K562 (cell line): ENCODE results near the gene TMEM222. TPM values are rescaled to one million over a fixed set of nuclear protein-coding genes. Genes with fewer than 3 reads are reported as not detected.
A peak's percentile ranks its signal among the peaks of the same experiment; 100 is the strongest.

Source experiments
- BRD9 ChIP-seq: fragments of 450-650 bp; IDR thresholded peaks from 2 replicates; pipeline ENCODE4 v1.6.1; 2018; ENCODE audit warnings: low read depth; ENCODE audit not compliant: partially characterized antibody
- CBX5 ChIP-seq: IDR thresholded peaks from 2 replicates; pipeline ENCODE4 v1.6.1; 2014; ENCODE audit warnings: low read depth, borderline replicate concordance
- CEBPG ChIP-seq, 3 experiments: fragments of 200-800 bp in 1 of 3; sonication (Bioruptor generic) in 1 of 3; sonication (generic) in 1 of 3; formaldehyde crosslinking in 1 of 3; IDR thresholded peaks in 2 of 3; conservative IDR thresholded peaks in 1 of 3; 2 replicates each; pipeline versions ENCODE4 v1.6.1 to v1.8.0; 2016 to 2022; ENCODE audit warnings: missing compliant biosample characterization in 2 of 3, missing genetic modification characterization in 2 of 3, mild to moderate bottlenecking in 1 of 3, missing genetic modification reagents in 1 of 3
- ERF ChIP-seq: fragments of 450-650 bp; formaldehyde crosslinking; IDR thresholded peaks from 2 replicates; pipeline ENCODE4 v1.4.0; 2020; ENCODE audit warnings: mild to moderate bottlenecking, mixed read lengths
- ESRRA ChIP-seq: fragments of 450-650 bp; IDR thresholded peaks from 2 replicates; pipeline ENCODE4 v1.6.1; 2014; ENCODE audit warnings: low read depth, mild to moderate bottlenecking, moderate library complexity, borderline replicate concordance
- HBP1 ChIP-seq: fragments of 450-650 bp; formaldehyde crosslinking; IDR thresholded peaks from 2 replicates; pipeline ENCODE4 v1.4.0; 2022; ENCODE audit warnings: missing genetic modification characterization
- HLTF ChIP-seq: fragments of 450-650 bp; IDR thresholded peaks from 2 replicates; pipeline ENCODE4 v1.6.1; 2016
- HNRNPUL1 ChIP-seq: fragments of 200-400 bp; formaldehyde crosslinking; IDR thresholded peaks from 2 replicates; pipeline ENCODE4 v1.6.1; 2017; ENCODE audit warnings: low read length
- KLF10 ChIP-seq: fragments of 250-450 bp; sonication (Bioruptor Pico); IDR thresholded peaks from 2 replicates; pipeline ENCODE4 v1.6.1; 2021; ENCODE audit warnings: matching md5 sums
- L3MBTL2 ChIP-seq: fragments of 450-650 bp; IDR thresholded peaks from 2 replicates; pipeline ENCODE4 v1.6.1; 2016; ENCODE audit warnings: mild to moderate bottlenecking, moderate library complexity
- MAX ChIP-seq: sonication (generic); formaldehyde crosslinking; IDR thresholded peaks from 2 replicates; pipeline ENCODE4 v1.9.0; 2022; ENCODE audit warnings: mild to moderate bottlenecking, missing genetic modification reagents
- MBD2 ChIP-seq: sonication (generic); IDR thresholded peaks from 2 replicates; pipeline ENCODE4 v1.6.1; 2016; ENCODE audit warnings: low read depth, borderline replicate concordance
- MCM2 ChIP-seq: fragments of 450-650 bp; IDR thresholded peaks from 2 replicates; pipeline ENCODE4 v1.6.1; 2017; ENCODE audit warnings: low read depth, mild to moderate bottlenecking
- MEF2A ChIP-seq: IDR thresholded peaks from 2 replicates; pipeline ENCODE4 v1.6.1; 2011; ENCODE audit warnings: low read depth, mild to moderate bottlenecking, low read length, moderate library complexity; ENCODE audit not compliant: control insufficient read depth
- MXI1 ChIP-seq: IDR thresholded peaks from 2 replicates; pipeline ENCODE4 v1.6.1; 2011; ENCODE audit warnings: low read depth, mild to moderate bottlenecking, improper control_type of control experiment, low read length
- PML ChIP-seq: IDR thresholded peaks from 2 replicates; pipeline ENCODE4 v1.6.1; 2012; ENCODE audit warnings: low read length, inconsistent platforms
- POLR2B ChIP-seq: fragments of 450-650 bp; IDR thresholded peaks from 2 replicates; pipeline ENCODE4 v1.6.1; 2018; ENCODE audit warnings: low read depth; ENCODE audit not compliant: partially characterized antibody
- SAFB2 ChIP-seq: fragments of 200-400 bp; formaldehyde crosslinking; IDR thresholded peaks from 2 replicates; pipeline ENCODE4 v1.6.1; 2018; ENCODE audit warnings: borderline replicate concordance, low read length, low read depth, moderate library complexity; ENCODE audit not compliant: severe bottlenecking
- SOX6 ChIP-seq: fragments of 450-650 bp; IDR thresholded peaks from 2 replicates; pipeline ENCODE4 v1.6.1; 2014; ENCODE audit warnings: mild to moderate bottlenecking
- TBP ChIP-seq: optimal IDR thresholded peaks from 2 replicates; pipeline ENCODE3; 2011; ENCODE audit warnings: low read depth, low read length, improper control_type of control experiment
- TCF3 ChIP-seq: sonication (generic); formaldehyde crosslinking; IDR thresholded peaks from 2 replicates; pipeline ENCODE4 v1.4.0; 2020; ENCODE audit warnings: mild to moderate bottlenecking, missing genetic modification reagents
- ZFP1 ChIP-seq: fragments of 450-650 bp; formaldehyde crosslinking; IDR thresholded peaks from 2 replicates; pipeline ENCODE4 v1.4.0; 2020; ENCODE audit warnings: mild to moderate bottlenecking, mixed read lengths
- ZNF507 ChIP-seq: conservative IDR thresholded peaks from 2 replicates; pipeline ENCODE4 v1.6.1; 2017; ENCODE audit warnings: missing genetic modification characterization, missing compliant biosample characterization
- ZNF592 ChIP-seq: fragments of 450-650 bp; IDR thresholded peaks from 2 replicates; pipeline ENCODE4 v1.6.1; 2017; ENCODE audit warnings: antibody characterized with exemption, mild to moderate bottlenecking
- ZNF764 ChIP-seq: fragments of 250-450 bp; sonication (Bioruptor Pico); IDR thresholded peaks from 2 replicates; pipeline ENCODE4 v1.4.0; 2020; ENCODE audit warnings: low read depth, mild to moderate bottlenecking, moderate library complexity
- polyA plus RNA-seq, 8 experiments: library from polyadenylated mRNA; depleted of rRNA in 4 of 8; stranded (reverse) in 5 of 8; unstranded in 3 of 8; fragments of >200 nt; fragmentation: Nextera tagmentation in 2 of 8; fragmentation: Illumina TruSeq in 1 of 8; extraction: Ambion mirVana in 2 of 8; extraction: Trizol in 1 of 8; gene quantifications; 2 replicates each; pipeline versions ENCODE4 v1.2.1 to v1.2.3, GENCODE V29; 2011 to 2014; ENCODE audit warnings: inconsistent platforms in 1 of 8, missing spikeins in 1 of 8
- total RNA-seq, 7 experiments: library from RNA; depleted of rRNA in 6 of 7; stranded (reverse); fragments of >200 nt in 6 of 7; fragmentation: Illumina TruSeq in 2 of 7; extraction: Trizol in 2 of 7; gene quantifications; 2 replicates each; pipeline versions ENCODE4 v1.2.1 to v1.2.3, GENCODE V29; 2011 to 2021; ENCODE audit warnings: low replicate concordance in 1 of 7

TMEM222 gene
- total and polyA plus RNA-seq, 9 of the 15 experiments (the other 6 are each of a cell fraction or from before 2014, with no cell fraction given) = 6.9 to 48.0 (median 32.8) TPM

- no peak for TF ChIP-seq MEF2A
- TF ChIP-seq ERF (CRISPR knock-in tag) = 0 out of 2 replicates have a peak, but pooled peaks have one; percentile 13
- no peak for TF ChIP-seq HLTF
- TF ChIP-seq MCM2 = no peak
- peak; percentile 75 for TF ChIP-seq TBP
- no peak for TF ChIP-seq ZNF592
- TF ChIP-seq PML = no peak; the same call in 1 of the 2 replicates
- TF ChIP-seq SAFB2 = no peak
- TF ChIP-seq SOX6 = peak; percentile 73
- TF ChIP-seq CEBPG (CRISPR knock-in tag; IDR thresholded peaks at IDR 0.05) = peak; percentile 99
- TF ChIP-seq CEBPG (tag; conservative IDR thresholded peaks at IDR 0.05 in 1 of 2, IDR thresholded peaks at IDR 0.05 in 1 of 2) = peak; percentile 94 to 99
- peak; percentile 88 for TF ChIP-seq POLR2B
- peak; percentile 100 for TF ChIP-seq MAX (CRISPR knock-in tag)
- no peak for TF ChIP-seq ZFP1 (CRISPR knock-in tag)
- no peak for TF ChIP-seq HNRNPUL1
- peak; percentile 39; the same call in 1 of the 2 replicates for TF ChIP-seq CBX5
- TF ChIP-seq ZNF507 (tag) = no peak
- peak; percentile 58 for TF ChIP-seq TCF3 (CRISPR knock-in tag)
- no peak for TF ChIP-seq HBP1 (CRISPR knock-in tag)
- TF ChIP-seq BRD9 = no peak
- TF ChIP-seq L3MBTL2 = peak; percentile 79
- peak; percentile 87 for TF ChIP-seq MXI1
- TF ChIP-seq KLF10 (CRISPR knock-in tag) = no peak
- TF ChIP-seq ESRRA = peak; percentile 86
- no peak for TF ChIP-seq ZNF764 (CRISPR knock-in tag)
- TF ChIP-seq MBD2 = peak; percentile 76
Measured at GRCh38 chr1:27321813-27322568, at the start of gene TMEM222 (continued).
